B cell (primary cell): ENCODE results near the gene AMIGO2.

Experiments
- EZH2 ChIP-seq: IDR thresholded peaks from 2 replicates; pipeline ENCODE4 v1.6.1; 2012; ENCODE audit warnings: borderline replicate concordance, low read depth, mild to moderate bottlenecking, moderate library complexity, low read length; ENCODE audit not compliant: insufficient read depth, poor library complexity, severe bottlenecking
- TF ChIP-seq, protein P1 (sequence below): fragments of 200-600 bp; IDR thresholded peaks from one replicate; pipeline ENCODE4 v1.8.0; 2022; ENCODE audit warnings: antibody characterized with exemption, mild to moderate bottlenecking

DNA sequence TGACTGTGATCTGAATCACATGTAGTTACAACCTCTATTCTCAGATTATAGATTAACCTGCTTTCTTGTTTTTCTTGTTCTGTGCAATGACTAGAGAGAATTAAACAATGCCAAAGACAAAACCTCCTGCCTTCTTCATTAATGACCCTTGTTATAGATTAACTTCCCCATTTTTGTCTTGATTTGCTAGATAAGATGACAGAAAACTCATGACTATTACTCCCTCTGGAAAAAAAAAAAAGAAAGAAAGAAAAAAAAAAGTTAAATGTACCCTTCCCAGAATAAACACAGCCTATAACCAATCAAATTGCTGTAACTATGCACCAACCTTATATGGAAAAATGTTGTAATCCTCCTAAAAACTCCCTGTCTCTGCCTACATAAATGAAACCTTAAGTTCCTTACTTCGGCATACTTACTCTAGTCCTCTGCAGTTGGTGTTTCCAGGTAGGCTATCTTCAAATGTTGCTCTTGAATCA is 41.5 kb downstream of the AMIGO2 start:
- no peak for TF ChIP-seq EZH2
- TF ChIP-seq, protein P1, sequence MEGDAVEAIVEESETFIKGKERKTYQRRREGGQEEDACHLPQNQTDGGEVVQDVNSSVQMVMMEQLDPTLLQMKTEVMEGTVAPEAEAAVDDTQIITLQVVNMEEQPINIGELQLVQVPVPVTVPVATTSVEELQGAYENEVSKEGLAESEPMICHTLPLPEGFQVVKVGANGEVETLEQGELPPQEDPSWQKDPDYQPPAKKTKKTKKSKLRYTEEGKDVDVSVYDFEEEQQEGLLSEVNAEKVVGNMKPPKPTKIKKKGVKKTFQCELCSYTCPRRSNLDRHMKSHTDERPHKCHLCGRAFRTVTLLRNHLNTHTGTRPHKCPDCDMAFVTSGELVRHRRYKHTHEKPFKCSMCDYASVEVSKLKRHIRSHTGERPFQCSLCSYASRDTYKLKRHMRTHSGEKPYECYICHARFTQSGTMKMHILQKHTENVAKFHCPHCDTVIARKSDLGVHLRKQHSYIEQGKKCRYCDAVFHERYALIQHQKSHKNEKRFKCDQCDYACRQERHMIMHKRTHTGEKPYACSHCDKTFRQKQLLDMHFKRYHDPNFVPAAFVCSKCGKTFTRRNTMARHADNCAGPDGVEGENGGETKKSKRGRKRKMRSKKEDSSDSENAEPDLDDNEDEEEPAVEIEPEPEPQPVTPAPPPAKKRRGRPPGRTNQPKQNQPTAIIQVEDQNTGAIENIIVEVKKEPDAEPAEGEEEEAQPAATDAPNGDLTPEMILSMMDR = no peak
